ENCODE data around the gene TTC6.

GRCh38 chr14:37610945-37611523 is 15.6 kb downstream of the TTC6 start:
- TF ChIP-seq CTCF (IDR thresholded peaks at IDR 0.05) (no peak), POLR2A (IDR thresholded peaks at IDR 0.05) (no peak)
